ENCODE measurements around the gene RPL36. TPM values are rescaled to one million over a fixed set of nuclear protein-coding genes. Genes with fewer than 3 reads are reported as not detected.
A peak's percentile ranks its signal among the peaks of the same experiment; 100 is the strongest.

RPL36 gene
- total and polyA plus RNA-seq, 9 of the 15 experiments (the other 6 are each of a cell fraction or from before 2014, with no cell fraction given), result 350 to 3,412 (median 1,507) TPM

GRCh38 chr19:5690125-5690954 lies at the start of gene RPL36 (continued):
- TF ChIP-seq EGR1 (conservative IDR thresholded peaks at IDR 0.05), result no peak
- no peak for TF ChIP-seq MTA1 (IDR thresholded peaks at IDR 0.05; ENCODE audit: borderline replicate concordance)
- no peak; a peak in 1 of 4 replicates for TF ChIP-seq FOXA3 (CRISPR knock-in tag; conservative IDR thresholded peaks at IDR 0.05 in 1 of 2, IDR thresholded peaks at IDR 0.05 in 1 of 2)
- TF ChIP-seq ZNF778 (CRISPR knock-in tag; IDR thresholded peaks at IDR 0.05), result no peak
- TF ChIP-seq, protein P1, sequence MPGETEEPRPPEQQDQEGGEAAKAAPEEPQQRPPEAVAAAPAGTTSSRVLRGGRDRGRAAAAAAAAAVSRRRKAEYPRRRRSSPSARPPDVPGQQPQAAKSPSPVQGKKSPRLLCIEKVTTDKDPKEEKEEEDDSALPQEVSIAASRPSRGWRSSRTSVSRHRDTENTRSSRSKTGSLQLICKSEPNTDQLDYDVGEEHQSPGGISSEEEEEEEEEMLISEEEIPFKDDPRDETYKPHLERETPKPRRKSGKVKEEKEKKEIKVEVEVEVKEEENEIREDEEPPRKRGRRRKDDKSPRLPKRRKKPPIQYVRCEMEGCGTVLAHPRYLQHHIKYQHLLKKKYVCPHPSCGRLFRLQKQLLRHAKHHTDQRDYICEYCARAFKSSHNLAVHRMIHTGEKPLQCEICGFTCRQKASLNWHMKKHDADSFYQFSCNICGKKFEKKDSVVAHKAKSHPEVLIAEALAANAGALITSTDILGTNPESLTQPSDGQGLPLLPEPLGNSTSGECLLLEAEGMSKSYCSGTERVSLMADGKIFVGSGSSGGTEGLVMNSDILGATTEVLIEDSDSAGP (CRISPR knock-in tag; IDR thresholded peaks at IDR 0.05), result no peak; the same call in 1 of the 2 replicates
- TF ChIP-seq E2F4 (CRISPR knock-in tag; IDR thresholded peaks at IDR 0.05; ENCODE audit: low read depth), result no peak
- no peak for TF ChIP-seq JUNB (CRISPR knock-in tag; conservative IDR thresholded peaks at IDR 0.05)
- TF ChIP-seq, protein P2, sequence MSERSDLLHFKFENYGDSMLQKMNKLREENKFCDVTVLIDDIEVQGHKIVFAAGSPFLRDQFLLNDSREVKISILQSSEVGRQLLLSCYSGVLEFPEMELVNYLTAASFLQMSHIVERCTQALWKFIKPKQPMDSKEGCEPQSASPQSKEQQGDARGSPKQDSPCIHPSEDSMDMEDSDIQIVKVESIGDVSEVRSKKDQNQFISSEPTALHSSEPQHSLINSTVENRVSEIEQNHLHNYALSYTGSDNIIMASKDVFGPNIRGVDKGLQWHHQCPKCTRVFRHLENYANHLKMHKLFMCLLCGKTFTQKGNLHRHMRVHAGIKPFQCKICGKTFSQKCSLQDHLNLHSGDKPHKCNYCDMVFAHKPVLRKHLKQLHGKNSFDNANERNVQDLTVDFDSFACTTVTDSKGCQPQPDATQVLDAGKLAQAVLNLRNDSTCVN (CRISPR knock-in tag; IDR thresholded peaks at IDR 0.05), result peak; percentile 51; the same call in 1 of the 2 replicates
- TF ChIP-seq E2F6 (IDR thresholded peaks at IDR 0.05; ENCODE audit: borderline replicate concordance in 1 of 2, extremely low read depth in 1 of 2, insufficient read depth in 1 of 2, insufficient read length in 1 of 2, low read depth in 1 of 2, low read length in 1 of 2, poor library complexity in 1 of 2, severe bottlenecking in 1 of 2), result peak in 1 of 2 experiments; percentile 34
- TF ChIP-seq POLR2H (tag; IDR thresholded peaks at IDR 0.05; ENCODE audit: low read depth), result peak; percentile 96
- TF ChIP-seq CBX3 (IDR thresholded peaks at IDR 0.05; ENCODE audit: borderline replicate concordance in 1 of 2, low read length in 2 of 2), result no peak
- no peak for TF ChIP-seq MTA2 (IDR thresholded peaks at IDR 0.05; ENCODE audit: low read depth)
- no peak for TF ChIP-seq ZNF436 (CRISPR knock-in tag; IDR thresholded peaks at IDR 0.05)
- TF ChIP-seq, protein P3, sequence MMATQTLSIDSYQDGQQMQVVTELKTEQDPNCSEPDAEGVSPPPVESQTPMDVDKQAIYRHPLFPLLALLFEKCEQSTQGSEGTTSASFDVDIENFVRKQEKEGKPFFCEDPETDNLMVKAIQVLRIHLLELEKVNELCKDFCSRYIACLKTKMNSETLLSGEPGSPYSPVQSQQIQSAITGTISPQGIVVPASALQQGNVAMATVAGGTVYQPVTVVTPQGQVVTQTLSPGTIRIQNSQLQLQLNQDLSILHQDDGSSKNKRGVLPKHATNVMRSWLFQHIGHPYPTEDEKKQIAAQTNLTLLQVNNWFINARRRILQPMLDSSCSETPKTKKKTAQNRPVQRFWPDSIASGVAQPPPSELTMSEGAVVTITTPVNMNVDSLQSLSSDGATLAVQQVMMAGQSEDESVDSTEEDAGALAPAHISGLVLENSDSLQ (IDR thresholded peaks at IDR 0.05), result no peak
- TF ChIP-seq EP400 (IDR thresholded peaks at IDR 0.05), result peak; percentile 99
- TF ChIP-seq NR3C1 (CRISPR knock-in tag; IDR thresholded peaks at IDR 0.05), result no peak
- TF ChIP-seq ZNF347 (CRISPR knock-in tag; IDR thresholded peaks at IDR 0.05; ENCODE audit: low read depth), result no peak
- no peak for TF ChIP-seq PTTG1 (tag; IDR thresholded peaks at IDR 0.05; ENCODE audit: low read depth)
- no peak for TF ChIP-seq ESRRB (CRISPR knock-in tag; IDR thresholded peaks at IDR 0.05; ENCODE audit: borderline replicate concordance)
- no peak for TF ChIP-seq ZNF707 (CRISPR knock-in tag; conservative IDR thresholded peaks at IDR 0.05)
- no peak for TF ChIP-seq DACH1 (IDR thresholded peaks at IDR 0.05; ENCODE audit: partially characterized antibody)
- peak; percentile 18; the same call in 1 of the 2 replicates for TF ChIP-seq NR2F6 (CRISPR knock-in tag; IDR thresholded peaks at IDR 0.05)

All from K562 (cell line).